WERI-Rb-1 (cell line): ENCODE data around the gene KAZN.

Source experiments
- DNase-seq: peaks from one replicate; pipeline ENCODE4 v3.0.0-alpha.2; 2020
- H3K27ac ChIP-seq: fragments of 250-450 bp; sonication (Bioruptor Pico); 2 replicates; pipeline ENCODE4 v1.5.1; 2020; ENCODE audit warnings: mild to moderate bottlenecking, moderate library complexity
- H3K27me3 ChIP-seq: fragments of 250-450 bp; sonication (Bioruptor Pico); 2 replicates; pipeline ENCODE4 v1.5.1; 2021; ENCODE audit warnings: mild to moderate bottlenecking, low read depth, moderate library complexity; ENCODE audit not compliant: insufficient read depth, severe bottlenecking
- H3K36me3 ChIP-seq: fragments of 250-450 bp; sonication (Bioruptor Pico); 2 replicates; pipeline ENCODE4 v1.5.1; 2020; ENCODE audit warnings: mild to moderate bottlenecking, moderate library complexity
- H3K4me3 ChIP-seq: 2 replicates; pipeline ENCODE4 v1.5.1; 2011; ENCODE audit warnings: low read depth, mild to moderate bottlenecking, control low read depth, low read length
- H3K9me3 ChIP-seq: fragments of 250-450 bp; sonication (Bioruptor Pico); 2 replicates; pipeline ENCODE4 v1.5.1; 2021; ENCODE audit warnings: mild to moderate bottlenecking, moderate library complexity; ENCODE audit not compliant: severe bottlenecking
- CTCF ChIP-seq: IDR thresholded peaks from 2 replicates; pipeline ENCODE4 v1.5.1; 2011; ENCODE audit warnings: low read depth, mild to moderate bottlenecking, control low read depth, inconsistent platforms, low read length

KAZN gene

GRCh38 chr1:14781811-14782210 lies 183.3 kb downstream of the KAZN start:
- Histone ChIP-seq H3K27ac (no peak overlapping the region), H3K36me3 (no peaks in the 10 kb centered on the region), H3K9me3 (no peaks in the 10 kb centered on the region), H3K4me3 (no peak overlapping the region), H3K27me3 (no peaks in the 10 kb centered on the region)
- no peak for TF ChIP-seq CTCF
- DNase-seq: no peak

- no peak for DNase-seq
- H3K9me3 ChIP-seq: no peaks in the 10 kb centered on the region
- no peak overlapping the region for H3K27ac ChIP-seq
These were observed 184.5 kb downstream of the KAZN start for GRCh38 chr1:14782741-14783591.

GRCh38 chr1:14783592-14783886 lies 185.1 kb downstream of the KAZN start:
- Histone ChIP-seq H3K4me3 (no peak overlapping the region), H3K27me3 (no peaks in the 10 kb centered on the region), H3K36me3 (no peaks in the 10 kb centered on the region), H3K27ac (no peak overlapping the region), H3K9me3 (no peaks in the 10 kb centered on the region)
- DNase-seq: no peak
- TF ChIP-seq CTCF: no peak

More at GRCh38 chr1:14782741-14783591, 184.5 kb downstream of the KAZN start:
- no peaks in the 10 kb centered on the region for H3K36me3 ChIP-seq
- no peak overlapping the region for H3K4me3 ChIP-seq
- TF ChIP-seq CTCF: no peak; the same call in 1 of the 2 replicates
- no peaks in the 10 kb centered on the region for H3K27me3 ChIP-seq

GRCh38 chr1:14784790-14785773 lies 186.6 kb downstream of the KAZN start:
- DNase-seq: no peak
- Histone ChIP-seq H3K36me3 (no peaks in the 10 kb centered on the region), H3K27ac (no peak overlapping the region), H3K4me3 (no peak overlapping the region), H3K9me3 (no peaks in the 10 kb centered on the region), H3K27me3 (no peaks in the 10 kb centered on the region)
- no peak for TF ChIP-seq CTCF

DNA sequence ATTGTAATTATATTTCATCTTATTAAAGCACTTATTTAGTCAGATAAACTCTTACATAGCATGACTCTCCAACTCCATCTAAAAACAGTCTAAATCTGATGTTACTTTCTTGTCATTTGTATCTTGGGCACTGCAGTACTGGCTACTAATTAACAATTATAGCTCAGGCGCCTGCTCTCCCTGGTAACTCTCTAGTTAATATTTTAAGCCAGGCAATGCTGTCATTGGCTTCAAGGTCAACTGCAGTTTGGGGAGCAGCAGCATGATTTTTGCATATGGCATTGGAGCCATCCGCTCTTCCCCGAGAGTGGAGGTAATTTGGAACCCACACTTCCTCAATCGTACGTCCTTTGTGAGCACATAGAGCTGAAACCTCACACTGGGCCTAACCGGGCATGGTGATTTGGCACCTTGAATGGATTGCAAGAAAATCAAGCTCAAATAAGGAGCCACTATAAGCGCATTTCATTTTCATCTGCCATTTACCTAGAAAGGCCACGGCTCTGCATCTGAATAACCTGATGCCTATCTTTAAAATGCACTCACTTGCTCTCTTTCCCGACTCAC lies 187.7 kb downstream of the KAZN start:
- no peak overlapping the region for H3K4me3 ChIP-seq
- H3K9me3 ChIP-seq: no peaks in the 10 kb centered on the region
- H3K36me3 ChIP-seq: no peaks in the 10 kb centered on the region
- no peak overlapping the region for H3K27ac ChIP-seq
- DNase-seq: no peak
- H3K27me3 ChIP-seq: no peaks in the 10 kb centered on the region
- TF ChIP-seq CTCF: no peak
